H1 (cell line): ENCODE data around the gene COL10A1. TPM values are rescaled to one million over a fixed set of nuclear protein-coding genes. Genes with fewer than 3 reads are reported as not detected.
A peak's percentile ranks its signal among the peaks of the same experiment; 100 is the strongest.

Experiments used
- CTCF ChIA-PET: fragments of 300-600 bp; sonication (Branson Sonifier 250); formaldehyde crosslinking; loops from one replicate; lab custom pipeline; 2021; ENCODE audit not compliant: partially characterized antibody; lab: Charles Lee
- POLR2A ChIA-PET: fragments of 300-600 bp; sonication (Branson Sonifier 250); formaldehyde crosslinking; loops from one replicate; lab custom pipeline; 2021; ENCODE audit warnings: inconsistent platforms; ENCODE audit not compliant: partially characterized antibody; lab: Charles Lee
- DNase-seq, 2 experiments: peaks; one replicate each; pipeline versions ENCODE4 v3.0.0 to v3.0.0-alpha.2; 2010 to 2022; ENCODE audit warnings: low spot score in 2 of 2, low read depth in 1 of 2, mixed read lengths in 1 of 2
- FAIRE-seq: peaks from 2 replicates; lab custom pipeline; 2011; peaks lifted over from hg19 to GRCh38; lab: Jason Lieb, UNC
- H2AFZ ChIP-seq: 2 replicates; pipeline ENCODE4 v1.8.1; 2012; ENCODE audit warnings: low read length, inconsistent platforms
- H2AK5ac ChIP-seq: 2 replicates; pipeline ENCODE4 v1.6.1; 2013; ENCODE audit warnings: low read depth, low read length
- H2BK120ac ChIP-seq: replicated peaks from 2 replicates; pipeline ENCODE3; 2013; ENCODE audit warnings: low read depth, low read length, inconsistent platforms
- H2BK12ac ChIP-seq: 2 replicates; pipeline ENCODE4 v1.6.1; 2013; ENCODE audit warnings: low read depth, low read length
- H2BK15ac ChIP-seq: 2 replicates; pipeline ENCODE4 v1.6.1; 2013; ENCODE audit warnings: low read length
- H2BK20ac ChIP-seq: 2 replicates; pipeline ENCODE4 v1.6.1; 2013; ENCODE audit warnings: low read length
- H2BK5ac ChIP-seq: 2 replicates; pipeline ENCODE4 v1.6.1; 2013; ENCODE audit warnings: low read depth, low read length
- H3K14ac ChIP-seq: 2 replicates; pipeline ENCODE4 v1.6.1; 2013; ENCODE audit warnings: inconsistent platforms; ENCODE audit not compliant: insufficient read length
- H3K18ac ChIP-seq: 2 replicates; pipeline ENCODE4 v1.6.1; 2013; ENCODE audit warnings: low read length; ENCODE audit errors: extremely low read depth
- H3K23ac ChIP-seq: 2 replicates; pipeline ENCODE4 v1.6.1; 2013; ENCODE audit warnings: inconsistent platforms; ENCODE audit not compliant: insufficient read length
- H3K23me2 ChIP-seq: 2 replicates; pipeline ENCODE4 v1.6.1; 2013; ENCODE audit warnings: low read depth, low read length
- H3K27ac ChIP-seq: 2 replicates; pipeline ENCODE4 v1.6.1; 2011; ENCODE audit warnings: low read depth, low read length, inconsistent platforms
- H3K27me3 ChIP-seq, 4 experiments: replicated peaks in 1 of 4; 1 replicate in 1 of 4; 2 replicates in 3 of 4; pipeline versions ENCODE4 v1.6.1 to v1.8.1; 2011 to 2013; ENCODE audit warnings: low read length in 3 of 4, mild to moderate bottlenecking in 3 of 4, inconsistent platforms in 2 of 4, mixed read lengths in 2 of 4, moderate library complexity in 1 of 4; ENCODE audit not compliant: control insufficient read depth in 3 of 4, insufficient read depth in 3 of 4; ENCODE audit errors: extremely low read depth in 1 of 4
- H3K36me3 ChIP-seq, 4 experiments: 2 replicates each; pipeline versions ENCODE4 v1.6.1 to v1.8.1; 2011 to 2013; ENCODE audit warnings: mild to moderate bottlenecking in 4 of 4, low read length in 3 of 4, moderate library complexity in 2 of 4, control low read depth in 1 of 4, inconsistent platforms in 1 of 4; ENCODE audit not compliant: insufficient read depth in 4 of 4, control insufficient read depth in 2 of 4
- H3K4ac ChIP-seq: replicated peaks from 2 replicates; pipeline ENCODE3; 2013; ENCODE audit warnings: low read length, low read depth, mixed read lengths, inconsistent platforms; ENCODE audit not compliant: insufficient read length
- H3K4me1 ChIP-seq, 4 experiments: replicated peaks in 1 of 4; 1 replicate in 1 of 4; 2 replicates in 3 of 4; pipeline versions ENCODE4 v1.6.1 to v1.8.1; 2011 to 2013; ENCODE audit warnings: low read length in 3 of 4, inconsistent platforms in 2 of 4, mixed read lengths in 1 of 4; ENCODE audit not compliant: insufficient read depth in 4 of 4, control insufficient read depth in 3 of 4
- H3K4me2 ChIP-seq, 2 experiments: 2 replicates each; pipeline versions ENCODE4 v1.6.1 to v1.8.1; 2011 to 2013; ENCODE audit warnings: low read depth in 2 of 2, low read length in 2 of 2, control low read depth in 1 of 2, inconsistent platforms in 1 of 2, mild to moderate bottlenecking in 1 of 2; ENCODE audit not compliant: insufficient read depth in 1 of 2
- H3K4me3 ChIP-seq, 4 experiments: fragments of 200-600, 300-600 bp in 1 of 4; sonication (generic), shearing (Covaris generic), sonication (Bioruptor Twin) in 1 of 4; 2 replicates each; pipeline versions ENCODE4 v1.5.1 to v1.8.1; 2011 to 2016; ENCODE audit warnings: low read length in 4 of 4, low read depth in 3 of 4, control low read depth in 2 of 4, inconsistent platforms in 2 of 4, mild to moderate bottlenecking in 2 of 4, mixed read lengths in 1 of 4, moderate library complexity in 1 of 4; ENCODE audit not compliant: insufficient read depth in 2 of 4; ENCODE audit errors: extremely low read depth in 1 of 4
- H3K56ac ChIP-seq: replicated peaks from 2 replicates; pipeline ENCODE3; 2013; ENCODE audit warnings: low read depth, mild to moderate bottlenecking, mixed read lengths, low read length, inconsistent platforms; ENCODE audit not compliant: insufficient read length
- H3K79me1 ChIP-seq: 2 replicates; pipeline ENCODE4 v1.6.1; 2013; ENCODE audit warnings: low read depth, low read length, control low read depth
- H3K79me2 ChIP-seq, 2 experiments: 2 replicates each; pipeline versions ENCODE4 v1.6.1 to v1.8.1; 2012 to 2013; ENCODE audit warnings: low read length in 2 of 2, mild to moderate bottlenecking in 2 of 2, inconsistent platforms in 1 of 2; ENCODE audit not compliant: insufficient read depth in 2 of 2, control insufficient read depth in 1 of 2
- H3K9ac ChIP-seq, 4 experiments: replicated peaks in 1 of 4; 1 replicate in 1 of 4; 2 replicates in 3 of 4; pipeline versions ENCODE4 v1.6.1 to v1.8.1; 2011 to 2013; ENCODE audit warnings: low read depth in 3 of 4, low read length in 3 of 4, control low read depth in 2 of 4, mild to moderate bottlenecking in 2 of 4, moderate library complexity in 2 of 4, inconsistent platforms in 1 of 4; ENCODE audit errors: extremely low read depth in 1 of 4
- H3K9me3 ChIP-seq, 2 experiments: 2 replicates each; pipeline versions ENCODE4 v1.6.1 to v1.8.1; 2012 to 2013; ENCODE audit warnings: mild to moderate bottlenecking in 2 of 2, moderate library complexity in 2 of 2, control low read depth in 1 of 2, inconsistent platforms in 1 of 2, low read depth in 1 of 2, low read length in 1 of 2, mixed read lengths in 1 of 2; ENCODE audit not compliant: insufficient read depth in 2 of 2
- H4K20me1 ChIP-seq, 2 experiments: replicated peaks in 1 of 2; 2 replicates each; pipeline versions ENCODE3 to v1.8.1; 2011 to 2013; ENCODE audit warnings: inconsistent platforms in 2 of 2, low read length in 2 of 2, mild to moderate bottlenecking in 1 of 2; ENCODE audit not compliant: insufficient read depth in 2 of 2, control insufficient read depth in 1 of 2
- H4K5ac ChIP-seq: 2 replicates; pipeline ENCODE4 v1.6.1; 2013; ENCODE audit warnings: low read length, low read depth, mixed read lengths, inconsistent platforms; ENCODE audit not compliant: insufficient read length
- H4K8ac ChIP-seq: 2 replicates; pipeline ENCODE4 v1.8.0; 2013; ENCODE audit warnings: mild to moderate bottlenecking, moderate library complexity, low read length, inconsistent platforms; ENCODE audit not compliant: insufficient read depth; ENCODE audit errors: extremely low read depth
- H4K91ac ChIP-seq: replicated peaks from 2 replicates; pipeline ENCODE3; 2013; ENCODE audit warnings: low read length, mixed read lengths, inconsistent platforms; ENCODE audit not compliant: insufficient read length
- ASH2L ChIP-seq: fragments of 200-600, 300-600 bp; sonication (generic); IDR thresholded peaks from one replicate; pipeline ENCODE4 v1.7.1; 2017; ENCODE audit warnings: low read length
- BRCA1 ChIP-seq: IDR thresholded peaks from 2 replicates; pipeline ENCODE4 v1.6.1; 2012; ENCODE audit warnings: low read depth, low read length, improper control_type of control experiment
- CEBPB ChIP-seq: IDR thresholded peaks from 2 replicates; pipeline ENCODE4 v1.6.1; 2012; ENCODE audit warnings: low read depth, low read length
- CREB1 ChIP-seq: IDR thresholded peaks from 2 replicates; pipeline ENCODE4 v1.6.1; 2012; ENCODE audit warnings: inconsistent platforms
- EGR1 ChIP-seq: IDR thresholded peaks from 2 replicates; pipeline ENCODE4 v1.6.1; 2011; ENCODE audit warnings: low read depth, low read length, borderline replicate concordance
- GTF2F1 ChIP-seq: IDR thresholded peaks from 2 replicates; pipeline ENCODE4 v1.6.1; 2012; ENCODE audit warnings: low read depth, low read length, improper control_type of control experiment, borderline replicate concordance
- NRF1 ChIP-seq: IDR thresholded peaks from 2 replicates; pipeline ENCODE4 v1.6.1; 2011; ENCODE audit warnings: mild to moderate bottlenecking, low read depth, low read length, improper control_type of control experiment
- POLR2AphosphoS5 ChIP-seq: IDR thresholded peaks from 2 replicates; pipeline ENCODE4 v1.6.1; 2011; ENCODE audit warnings: low read depth, low read length
- POU5F1 ChIP-seq: IDR thresholded peaks from 2 replicates; pipeline ENCODE4 v1.6.1; 2011; ENCODE audit warnings: low read depth, mild to moderate bottlenecking, low read length, moderate library complexity
- RAD21 ChIP-seq, 2 experiments: IDR thresholded peaks in 1 of 2; conservative IDR thresholded peaks in 1 of 2; 2 replicates each; pipeline ENCODE4 v1.6.1; 2011; ENCODE audit warnings: low read depth in 2 of 2, low read length in 2 of 2, improper control_type of control experiment in 1 of 2, inconsistent platforms in 1 of 2, mild to moderate bottlenecking in 1 of 2, moderate library complexity in 1 of 2
- RBBP5 ChIP-seq: IDR thresholded peaks from 2 replicates; pipeline ENCODE4 v1.7.1; 2012; ENCODE audit warnings: low read depth, mild to moderate bottlenecking, inconsistent platforms, low read length, moderate library complexity, borderline replicate concordance
- SIRT6 ChIP-seq: IDR thresholded peaks from one replicate; pipeline ENCODE4 v1.7.1; 2012; ENCODE audit warnings: low read length, inconsistent platforms
- SRF ChIP-seq: IDR thresholded peaks from 2 replicates; pipeline ENCODE4 v1.6.1; 2011; ENCODE audit warnings: mild to moderate bottlenecking, low read depth, low read length, moderate library complexity
- SUZ12 ChIP-seq: fragments of 200-600 bp; sonication (generic); IDR thresholded peaks from 2 replicates; pipeline ENCODE4 v1.6.1; 2012; ENCODE audit warnings: mild to moderate bottlenecking, inconsistent platforms, low read length, moderate library complexity, mixed read lengths
- WGBS, 2 experiments: shearing (Covaris generic) in 1 of 2; methylation state at CpG; one replicate each; pipeline versions ENCODE4 v1.1.6 to v1.1.7; 2013 to 2015; ENCODE audit warnings: low lambda C conversion rate in 2 of 2, mixed read lengths in 2 of 2, inconsistent platforms in 1 of 2, low coverage in 1 of 2, missing lambda C conversion rate in 1 of 2; ENCODE audit not compliant: insufficient replicate concordance in 2 of 2, insufficient coverage in 1 of 2, insufficient read length in 1 of 2; ENCODE audit errors: extremely low coverage in 1 of 2, missing lambda C conversion rate in 1 of 2; 5-methylcytosine and 5-hydroxymethylcytosine counted together
- polyA plus RNA-seq, 7 experiments: library from polyadenylated mRNA; depleted of rRNA in 3 of 7; stranded (reverse) in 5 of 7; unstranded in 2 of 7; fragments of >200 nt in 5 of 7; fragments of 200-250 nt in 2 of 7; gene quantifications; 1 replicate in 5 of 7; 2 replicates in 1 of 7; 4 replicates in 1 of 7; pipeline versions ENCODE4 v1.2.1 to v1.2.3, GENCODE V29; 2011 to 2013; ENCODE audit warnings: missing spikeins in 2 of 7, mixed read lengths in 2 of 7
- total RNA-seq: library from RNA; stranded (reverse); fragmentation: NEBNext Ultra II Directional; extraction: Animal tissue kit (Norgen Biotek cat#: 25700); gene quantifications from 2 replicates; pipeline ENCODE4 v1.2.1, GENCODE V29; 2021

Gene COL10A1
- total and polyA plus RNA-seq, 2 of the 8 experiments (the other 6 are each of a cell fraction or from before 2014, with no cell fraction given): not detected

GRCh38 chr6:116101790-116102189, 24.1 kb downstream of the COL10A1 start:
- Histone ChIP-seq H3K23me2 (peaks cover 5% of the 10 kb centered on the region), H4K91ac (no peak overlapping the region), H3K27me3 (no peaks in the 10 kb centered on the region), H3K4me1 (peaks cover 0 to 25% (median 18%) of the 10 kb centered on the region in 4 experiments; a peak in 6 of 7 replicates), H3K23ac (no peak overlapping the region), H3K18ac (no peak overlapping the region), H2BK120ac (no peak overlapping the region), H3K36me3 (peaks cover 0 to 3% (median 0%) of the 10 kb centered on the region in 4 experiments; a peak in 1 of 8 replicates), H3K79me1 (no peaks in the 10 kb centered on the region; the same call in 1 of the 2 replicates), H4K8ac (no peak overlapping the region), H3K27ac (no peak overlapping the region), H3K4me2 (peak overlapping the region; percentile 82 to 88), H4K20me1 (no peaks in the 10 kb centered on the region), H2BK15ac (no peak overlapping the region), H2AFZ (no peak overlapping the region), H2BK12ac (no peak overlapping the region), H2BK5ac (no peak overlapping the region), H3K56ac (no peak overlapping the region), H3K4me3 (peak overlapping the region; percentile 78 to 97 (median 86); a peak in 6 of 8 replicates), H3K79me2 (peaks cover 0 to 46% of the 10 kb centered on the region in 2 experiments; a peak in 2 of 4 replicates), H3K4ac (no peak overlapping the region), H2BK20ac (no peak overlapping the region), H3K9me3 (0 out of 4 replicates have a peak, but pooled peaks cover 0 to under 1% of the 10 kb centered on the region in 2 experiments), H2AK5ac (no peak overlapping the region), H4K5ac (no peak overlapping the region), H3K9ac (peak overlapping the region in 1 of 4 experiments; percentile 93; a peak in 1 of 7 replicates), H3K14ac (no peak overlapping the region)
- 83% methylated on average over 2 of the region's 2 CpGs; no CpG with 5 or more reads in 1 of the 2 experiments for WGBS, 2 experiments
- DNase-seq (no peak), FAIRE-seq (no peak)
- ChIA-PET POLR2A (interaction anchor here (1.0 to 3.8 kb wide), 5 partner anchors 9 to 152 kb away, joined by 3 to 18 read pairs (median 3); no protein-coding TSS in a partner anchor), CTCF (interaction anchor here (0.7 to 3.8 kb wide), 4 partner anchors 11 to 115 kb away, joined by 3 to 32 read pairs (median 4); no protein-coding TSS in a partner anchor)
- no peak for TF ChIP-seq BRCA1
- TF ChIP-seq CREB1: no peak
- no peak for TF ChIP-seq SIRT6
- TF ChIP-seq EGR1: no peak
- TF ChIP-seq SUZ12: no peak
- TF ChIP-seq CEBPB: no peak
- TF ChIP-seq ASH2L: no peak
- TF ChIP-seq GTF2F1: no peak
- no peak for TF ChIP-seq SRF
- no peak for TF ChIP-seq RAD21 (IDR thresholded peaks at IDR 0.05 in 1 of 2, conservative IDR thresholded peaks at IDR 0.05 in 1 of 2; ENCODE audit: low read depth in 2 of 2, low read length in 2 of 2)
- TF ChIP-seq POU5F1: no peak
- no peak for TF ChIP-seq RBBP5
- TF ChIP-seq NRF1: no peak
- no peak for TF ChIP-seq POLR2AphosphoS5
